ENCODE data around the gene MBP.

GRCh38 chr18:77148289-77148688 is 15.7 kb upstream of the MBP start:
- TF ChIP-seq POLR2AphosphoS5 (IDR thresholded peaks at IDR 0.05; ENCODE audit: borderline replicate concordance, low read depth, low read length) = no peak
- TF ChIP-seq EZH2 (IDR thresholded peaks at IDR 0.05) = no peak
- TF ChIP-seq FOXP2 (optimal IDR thresholded peaks at IDR 0.05; ENCODE audit: control extremely low read depth, extremely low read length, insufficient read depth) = no peak
